GM18907 (cell line): ENCODE results near the gene GARIN1A.

Experiments used
- ATAC-seq: cut with Tn5 transposase; IDR thresholded peaks from one replicate; pipeline ENCODE4 v1.9.1; 2021; ENCODE audit warnings: mild to moderate bottlenecking, moderate library complexity; ENCODE audit not compliant: unreplicated experiment

Gene GARIN1A

DNA sequence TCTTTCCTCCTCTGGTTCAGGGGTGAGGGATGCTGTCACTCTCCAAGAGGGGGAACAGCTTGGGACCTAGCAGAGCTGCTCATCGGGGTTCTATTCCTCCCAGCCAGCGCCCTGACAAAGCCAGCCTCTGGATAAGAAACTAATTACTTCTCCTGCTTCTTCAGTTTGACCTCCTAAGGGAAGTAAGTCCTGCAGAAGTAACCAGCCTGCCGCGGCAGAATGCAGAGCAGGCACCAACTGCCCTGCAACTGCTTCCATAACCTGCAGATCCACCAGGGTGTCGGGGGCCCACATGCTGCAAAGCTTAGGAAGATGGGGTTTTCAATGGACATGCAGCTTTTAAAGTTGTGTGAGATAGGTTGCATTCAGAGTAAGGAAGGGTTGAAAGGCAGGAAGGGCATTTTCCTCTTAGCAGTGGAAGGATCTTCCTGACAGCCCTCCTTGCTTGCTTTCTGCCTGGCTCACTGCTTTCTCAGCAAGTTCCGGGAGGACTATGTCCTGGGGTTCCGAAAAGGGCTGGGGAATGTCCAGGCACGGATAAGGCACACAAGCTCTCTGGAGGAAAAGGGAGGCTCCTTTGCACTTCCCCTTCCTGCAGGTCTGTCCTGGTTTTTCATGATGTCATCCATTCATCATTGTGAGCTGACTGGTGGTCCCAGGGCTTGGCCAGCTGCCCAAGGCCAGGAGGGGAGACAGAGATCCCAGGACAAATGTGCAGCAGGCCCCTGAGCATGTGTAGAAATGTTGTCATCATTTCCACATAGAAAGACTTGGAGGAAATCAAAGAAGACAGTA is 42.8 kb downstream of the GARIN1A start:
- ATAC-seq = no peak

DNA sequence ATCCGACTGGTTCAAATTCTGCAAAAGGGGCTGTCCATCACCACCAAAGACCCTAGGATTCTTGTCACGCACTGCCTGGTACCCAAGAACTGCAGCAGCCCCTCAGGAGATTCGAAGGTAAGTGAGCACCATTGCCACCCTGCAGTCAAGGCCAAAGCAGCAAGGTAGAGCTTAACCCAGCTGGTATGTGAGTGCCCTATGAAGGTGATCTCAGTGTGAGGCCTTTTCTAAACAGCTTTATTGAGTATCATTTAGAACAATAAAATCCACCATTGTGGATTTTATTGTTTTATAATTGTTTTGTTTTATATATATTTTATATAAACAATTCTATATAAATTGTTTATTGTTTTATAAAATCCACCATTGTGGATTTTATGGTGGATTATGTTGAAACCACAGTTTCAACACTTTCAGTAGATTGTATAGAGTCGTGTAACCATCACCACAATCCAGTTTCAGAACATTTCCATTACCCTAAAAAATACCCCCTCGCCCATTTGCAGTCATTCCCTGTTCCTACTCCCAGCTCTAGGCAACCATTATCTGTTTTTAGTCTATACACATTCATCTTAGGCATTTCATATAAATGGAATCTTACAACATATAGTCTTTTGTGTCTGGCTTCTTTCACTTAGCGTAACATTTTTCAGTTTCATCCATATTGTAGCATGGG is 47.0 kb downstream of the GARIN1A start:
- no peak for ATAC-seq

DNA sequence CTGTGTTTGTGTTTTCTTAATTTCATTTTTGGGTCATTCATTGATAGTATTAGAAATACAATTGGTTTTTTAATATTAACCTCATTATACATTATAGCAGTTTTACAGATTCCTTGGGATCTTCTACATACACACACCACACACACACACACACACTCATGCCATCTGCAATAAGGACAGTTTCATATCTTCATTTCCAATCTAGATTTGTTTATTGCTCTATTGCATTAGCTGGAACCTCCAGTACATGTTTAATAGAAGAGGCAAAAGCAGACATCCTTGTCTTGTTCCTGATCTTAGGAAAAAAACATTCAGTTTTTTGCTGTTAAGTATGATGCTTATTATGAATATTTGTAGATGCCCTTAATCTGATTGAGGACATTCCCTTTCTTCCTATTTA is 49.3 kb downstream of the GARIN1A start:
- no peak for ATAC-seq
